Measurements from ENCODE around the gene ACAT1. TPM values are rescaled to one million over a fixed set of nuclear protein-coding genes. Genes with fewer than 3 reads are reported as not detected.

The ACAT1 gene
- total and polyA plus RNA-seq, 2 of the 8 experiments (the other 6 are each of a cell fraction or from before 2014, with no cell fraction given), result 30.4 to 30.9 TPM

- Histone ChIP-seq H3K79me1 (ENCODE audit: low read depth, low read length) (no peaks in the 10 kb centered on the region), H4K8ac (ENCODE audit: extremely low read depth, insufficient read depth, low read length) (no peak overlapping the region), H2BK15ac (ENCODE audit: low read length) (no peak overlapping the region), H2BK20ac (ENCODE audit: low read length) (no peak overlapping the region), H3K4me3 (ENCODE audit: extremely low read depth in 1 of 4, insufficient read depth in 2 of 4, low read depth in 3 of 4, low read length in 4 of 4) (no peak overlapping the region), H3K18ac (ENCODE audit: extremely low read depth, low read length) (no peak overlapping the region), H3K27ac (ENCODE audit: low read depth, low read length) (no peak overlapping the region), H3K9me3 (ENCODE audit: insufficient read depth in 2 of 2, low read depth in 1 of 2, low read length in 1 of 2) (no peaks in the 10 kb centered on the region), H3K14ac (ENCODE audit: insufficient read length) (no peak overlapping the region), H3K36me3 (ENCODE audit: control insufficient read depth in 2 of 4, insufficient read depth in 4 of 4, low read length in 3 of 4) (peaks cover 14 to 66% (median 45%) of the 10 kb centered on the region in 4 experiments), H2AFZ (ENCODE audit: low read length) (no peak overlapping the region), H3K27me3 (replicated peaks in 1 of 4; ENCODE audit: control insufficient read depth in 3 of 4, extremely low read depth in 1 of 4, insufficient read depth in 3 of 4, low read length in 3 of 4) (no peaks in the 10 kb centered on the region), H2BK5ac (ENCODE audit: low read depth, low read length) (no peak overlapping the region), H3K4ac (replicated peaks; ENCODE audit: insufficient read length, low read depth, low read length) (no peak overlapping the region), H2BK120ac (replicated peaks; ENCODE audit: low read depth, low read length) (no peak overlapping the region), H2AK5ac (ENCODE audit: low read depth, low read length) (no peak overlapping the region), H2BK12ac (ENCODE audit: low read depth, low read length) (no peak overlapping the region), H3K23me2 (ENCODE audit: low read depth, low read length) (no peaks in the 10 kb centered on the region), H3K4me2 (ENCODE audit: insufficient read depth in 1 of 2, low read depth in 2 of 2, low read length in 2 of 2) (no peak overlapping the region), H4K91ac (replicated peaks; ENCODE audit: insufficient read length, low read length) (no peak overlapping the region), H3K4me1 (replicated peaks in 1 of 4; ENCODE audit: control insufficient read depth in 3 of 4, insufficient read depth in 4 of 4, low read length in 3 of 4) (no peaks in the 10 kb centered on the region), H4K20me1 (replicated peaks in 1 of 2; ENCODE audit: control insufficient read depth in 1 of 2, insufficient read depth in 2 of 2, low read length in 2 of 2) (peaks cover 1 to 2% of the 10 kb centered on the region in 2 experiments), H3K9ac (replicated peaks in 1 of 4; ENCODE audit: extremely low read depth in 1 of 4, low read depth in 3 of 4, low read length in 3 of 4) (no peak overlapping the region), H3K23ac (ENCODE audit: insufficient read length) (no peak overlapping the region), H4K5ac (ENCODE audit: insufficient read length, low read depth, low read length) (no peak overlapping the region), H3K79me2 (ENCODE audit: control insufficient read depth in 1 of 2, insufficient read depth in 2 of 2, low read length in 2 of 2) (no peaks in the 10 kb centered on the region), H3K56ac (replicated peaks; ENCODE audit: insufficient read length, low read depth, low read length) (no peak overlapping the region)
- TF ChIP-seq YY1 (IDR thresholded peaks at IDR 0.05; ENCODE audit: low read depth, low read length) (no peak), KDM4A (IDR thresholded peaks at IDR 0.05; ENCODE audit: low read depth, low read length, severe bottlenecking) (no peak), SP1 (IDR thresholded peaks at IDR 0.05; ENCODE audit: low read depth, low read length) (no peak), SUZ12 (IDR thresholded peaks at IDR 0.05; ENCODE audit: low read length) (no peak), GABPA (IDR thresholded peaks at IDR 0.05; ENCODE audit: borderline replicate concordance, insufficient read depth, low read length) (no peak), MAFK (IDR thresholded peaks at IDR 0.05; ENCODE audit: low read depth, low read length) (no peak), TAF7 (optimal IDR thresholded peaks at IDR 0.05; ENCODE audit: borderline replicate concordance, low read depth, low read length) (no peak), CBX5 (IDR thresholded peaks at IDR 0.05; ENCODE audit: low read depth, low read length) (no peak), RXRA (IDR thresholded peaks at IDR 0.05; ENCODE audit: insufficient read depth, low read depth, low read length) (no peak), CEBPB (IDR thresholded peaks at IDR 0.05; ENCODE audit: low read depth, low read length) (no peak), RAD21 (IDR thresholded peaks at IDR 0.05 in 1 of 2, conservative IDR thresholded peaks at IDR 0.05 in 1 of 2; ENCODE audit: low read depth in 2 of 2, low read length in 2 of 2) (no peak), POLR2AphosphoS5 (IDR thresholded peaks at IDR 0.05; ENCODE audit: low read depth, low read length) (no peak), ZNF274 (IDR thresholded peaks at IDR 0.05; ENCODE audit: borderline replicate concordance, extremely low read depth, low read length) (no peak)
- no peak for FAIRE-seq
- ChIA-PET CTCF (ENCODE audit: partially characterized antibody) (interaction anchor here (0.8 to 1.0 kb wide), 3 partner anchors 11 to 117 kb away, joined by 3 to 5 read pairs (median 4); no protein-coding TSS in a partner anchor), POLR2A (ENCODE audit: partially characterized antibody) (interaction anchor here (0.5 kb wide), 1 partner anchor 27 kb away, joined by 4 read pairs; no protein-coding TSS in a partner anchor)
- no peak for DNase-seq (ENCODE audit: low read depth in 1 of 2, low spot score in 2 of 2)
- 95% methylated on average over 5 of the region's 5 CpGs; no CpG with 5 or more reads in 1 of the 2 experiments for WGBS, 2 experiments (ENCODE audit: extremely low coverage in 1 of 2, insufficient coverage in 1 of 2, insufficient read length in 1 of 2, insufficient replicate concordance in 2 of 2, low coverage in 1 of 2, low lambda C conversion rate in 2 of 2, missing lambda C conversion rate in 1 of 2)
Measured at GRCh38 chr11:108160970-108161566, 39.7 kb downstream of the ACAT1 start.

All from H1 (cell line).